ACC112 (cell line): Measurements from ENCODE around the gene RFPL3.
"Not testable (repeated sequence)": the region's sequence is repeated elsewhere in the genome, so short reads cannot be mapped to it uniquely, and the experiment has no call there.

Source experiments
- H2AFZ ChIP-seq: fragments of 200-600 bp; sonication (generic); one replicate; pipeline ENCODE4 v1.6.0; 2017; ENCODE audit warnings: antibody characterized with exemption, low read length; ENCODE audit not compliant: unreplicated experiment
- H3K27ac ChIP-seq: fragments of 200-600 bp; sonication (generic); 2 replicates; pipeline ENCODE4 v1.5.1; 2014; ENCODE audit warnings: low read depth, mild to moderate bottlenecking, antibody characterized with exemption, low read length, moderate library complexity
- H3K27me3 ChIP-seq: fragments of 200-600 bp; sonication (generic); 2 replicates; pipeline ENCODE4 v1.6.1; 2014; ENCODE audit warnings: mild to moderate bottlenecking, antibody characterized with exemption, low read length, moderate library complexity, mixed read lengths; ENCODE audit not compliant: insufficient read depth
- H3K36me3 ChIP-seq: fragments of 200-600 bp; sonication (generic); 2 replicates; pipeline ENCODE4 v1.6.1; 2016; ENCODE audit warnings: mild to moderate bottlenecking, antibody characterized with exemption, low read length, moderate library complexity, mixed read lengths; ENCODE audit not compliant: insufficient read depth
- H3K4me1 ChIP-seq: fragments of 200-600 bp; sonication (generic); one replicate; pipeline ENCODE4 v1.6.1; 2016; ENCODE audit warnings: low read length, mixed read lengths; ENCODE audit not compliant: insufficient read depth, unreplicated experiment, control insufficient read depth
- H3K4me3 ChIP-seq: fragments of 200-600 bp; sonication (generic); 2 replicates; pipeline ENCODE4 v1.5.1; 2014; ENCODE audit warnings: mild to moderate bottlenecking, low read depth, low read length
- H3K79me2 ChIP-seq: fragments of 200-600 bp; sonication (generic); one replicate; pipeline ENCODE4 v1.6.0; 2016; ENCODE audit warnings: low read length; ENCODE audit not compliant: control insufficient read depth, unreplicated experiment, insufficient read depth

Gene RFPL3

GRCh38 chr22:32354360-32355351 lies 3.0 kb upstream of the RFPL3 start:
- H3K79me2 ChIP-seq, result no peaks in the 10 kb centered on the region
- no peaks in the 10 kb centered on the region for H3K36me3 ChIP-seq
- no peak overlapping the region for H3K4me3 ChIP-seq
- no peaks in the 10 kb centered on the region for H3K4me1 ChIP-seq
- H3K27me3 ChIP-seq, result no peaks in the 10 kb centered on the region
- no peak overlapping the region for H2AFZ ChIP-seq
- H3K27ac ChIP-seq, result no peak overlapping the region

DNA sequence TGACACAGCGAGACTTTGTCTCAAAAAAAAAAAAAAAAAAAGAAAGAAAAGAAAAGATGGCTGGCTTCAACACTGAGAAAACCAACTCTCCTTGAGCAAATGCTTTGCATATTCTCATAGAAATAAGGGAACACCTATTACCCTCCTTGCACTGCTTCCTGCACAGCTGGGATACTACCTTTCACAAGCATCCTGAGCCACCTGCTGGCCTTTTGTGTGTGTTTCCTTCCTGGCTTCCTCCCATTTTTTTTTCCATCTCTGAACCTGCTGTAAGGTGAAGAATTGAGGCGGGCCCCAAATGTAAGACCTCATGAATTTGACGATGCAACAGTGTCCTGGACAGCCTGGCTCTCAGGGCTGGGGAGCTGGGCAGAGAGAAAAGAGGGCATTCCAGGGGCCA lies 1.9 kb upstream of the RFPL3 start:
- H3K36me3 ChIP-seq, result no peaks in the 10 kb centered on the region
- H3K4me3 ChIP-seq, result no peak overlapping the region
- H3K27me3 ChIP-seq, result no peaks in the 10 kb centered on the region
- no peak overlapping the region for H2AFZ ChIP-seq
- H3K27ac ChIP-seq, result no peak overlapping the region
- H3K4me1 ChIP-seq, result no peaks in the 10 kb centered on the region
- no peaks in the 10 kb centered on the region for H3K79me2 ChIP-seq

- not testable (repeated sequence) for H3K36me3 ChIP-seq, H2AFZ ChIP-seq, H3K27ac ChIP-seq, H3K27me3 ChIP-seq, H3K4me3 ChIP-seq, H3K4me1 ChIP-seq, H3K79me2 ChIP-seq
Observed at GRCh38 chr22:32360096-32360495, 2.4 kb downstream of the RFPL3 start.

GRCh38 chr22:32361257-32361656 lies 3.6 kb downstream of the RFPL3 start:
- no peak overlapping the region for H2AFZ ChIP-seq
- H3K4me3 ChIP-seq, result no peak overlapping the region
- peaks cover 14% of the 10 kb centered on the region; the same call in 1 of the 2 replicates for H3K27me3 ChIP-seq
- H3K79me2 ChIP-seq, result no peaks in the 10 kb centered on the region
- H3K27ac ChIP-seq, result no peak overlapping the region
- H3K4me1 ChIP-seq, result no peaks in the 10 kb centered on the region
- no peaks in the 10 kb centered on the region for H3K36me3 ChIP-seq

GRCh38 chr22:32364210-32364609 lies 6.5 kb downstream of the RFPL3 start:
- no peak overlapping the region for H3K27ac ChIP-seq
- H3K79me2 ChIP-seq, result no peaks in the 10 kb centered on the region
- peaks cover 14% of the 10 kb centered on the region; the same call in 1 of the 2 replicates for H3K27me3 ChIP-seq

GRCh38 chr22:32375678-32376450 lies 18.2 kb downstream of the RFPL3 start:
- Histone ChIP-seq H3K27ac (no peak overlapping the region), H3K4me3 (no peak overlapping the region), H3K79me2 (no peaks in the 10 kb centered on the region), H3K36me3 (no peaks in the 10 kb centered on the region), H3K27me3 (no peaks in the 10 kb centered on the region; the same call in 1 of the 2 replicates), H2AFZ (no peak overlapping the region), H3K4me1 (no peaks in the 10 kb centered on the region)

More at GRCh38 chr22:32364210-32364609, 6.5 kb downstream of the RFPL3 start:
- Histone ChIP-seq H3K36me3 (no peaks in the 10 kb centered on the region), H3K4me3 (no peak overlapping the region), H2AFZ (no peak overlapping the region), H3K4me1 (no peaks in the 10 kb centered on the region)

DNA sequence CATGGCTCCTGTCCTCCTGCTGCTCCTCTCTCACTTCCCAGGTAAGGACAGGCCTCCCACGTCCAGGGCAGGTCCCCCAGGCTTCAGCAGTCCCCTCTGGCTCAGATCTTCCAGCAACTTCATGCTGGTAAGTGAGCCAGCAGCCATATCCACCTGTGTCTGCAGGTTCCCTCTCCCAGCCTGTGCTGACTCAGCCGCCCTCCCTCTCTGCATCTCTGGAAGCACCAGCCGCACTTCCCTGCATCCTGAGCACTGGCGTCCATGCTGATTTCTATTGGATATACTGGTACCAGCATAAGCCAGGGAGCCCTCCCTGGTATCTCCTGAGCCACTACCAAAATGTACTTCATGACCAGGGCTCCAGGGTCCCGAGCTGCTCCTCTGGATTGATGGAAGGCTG lies 19.0 kb downstream of the RFPL3 start:
- H3K27ac ChIP-seq, result no peak overlapping the region
- no peak overlapping the region for H3K4me3 ChIP-seq
- no peaks in the 10 kb centered on the region for H3K4me1 ChIP-seq
- no peaks in the 10 kb centered on the region; the same call in 1 of the 2 replicates for H3K27me3 ChIP-seq
- H3K36me3 ChIP-seq, result no peaks in the 10 kb centered on the region
- no peaks in the 10 kb centered on the region for H3K79me2 ChIP-seq
- H2AFZ ChIP-seq, result no peak overlapping the region

- no peaks in the 10 kb centered on the region for H3K27me3 ChIP-seq
- no peaks in the 10 kb centered on the region for H3K36me3 ChIP-seq
- H3K4me1 ChIP-seq, result no peaks in the 10 kb centered on the region
- no peak overlapping the region for H2AFZ ChIP-seq
- no peaks in the 10 kb centered on the region for H3K79me2 ChIP-seq
- no peak overlapping the region for H3K4me3 ChIP-seq
- no peak overlapping the region for H3K27ac ChIP-seq
Observed at GRCh38 chr22:32378707-32379272, 21.1 kb downstream of the RFPL3 start.

- Histone ChIP-seq H3K36me3 (no peaks in the 10 kb centered on the region), H3K27me3 (no peaks in the 10 kb centered on the region)
Observed at GRCh38 chr22:32380991-32381390, 23.3 kb downstream of the RFPL3 start.

DNA sequence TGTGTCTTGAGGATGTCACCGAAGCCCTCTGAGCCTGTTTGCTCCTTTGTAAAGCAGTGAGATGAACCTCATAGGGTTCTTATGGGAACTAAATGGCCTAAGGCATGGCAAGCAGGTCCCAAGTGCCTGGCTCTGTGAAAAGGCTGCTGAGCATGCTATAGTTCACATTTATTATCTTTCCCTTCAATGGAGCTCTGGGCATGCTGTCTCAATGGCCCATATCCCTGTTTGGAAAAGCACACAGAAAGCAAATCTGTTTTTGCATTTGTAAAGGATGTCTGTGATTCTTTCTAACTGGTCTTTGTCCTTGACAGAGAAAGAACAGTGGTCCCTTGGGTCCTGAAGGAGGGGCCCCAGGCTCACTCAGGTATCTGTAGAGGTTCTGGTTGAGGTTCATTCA lies 28.0 kb downstream of the RFPL3 start:
- Histone ChIP-seq H2AFZ (no peak overlapping the region), H3K4me1 (no peaks in the 10 kb centered on the region), H3K27ac (no peak overlapping the region), H3K27me3 (no peaks in the 10 kb centered on the region), H3K79me2 (no peaks in the 10 kb centered on the region), H3K36me3 (no peaks in the 10 kb centered on the region), H3K4me3 (no peak overlapping the region)

More at GRCh38 chr22:32380991-32381390, 23.3 kb downstream of the RFPL3 start:
- no peaks in the 10 kb centered on the region for H3K79me2 ChIP-seq
- H3K4me3 ChIP-seq, result no peak overlapping the region
- H2AFZ ChIP-seq, result no peak overlapping the region
- no peaks in the 10 kb centered on the region for H3K4me1 ChIP-seq
- H3K27ac ChIP-seq, result no peak overlapping the region
